ENCODE data around the gene GPN2.

GRCh38 chr1:26887125-26887524, 3.0 kb downstream of the GPN2 start:
- TF ChIP-seq, protein P1, sequence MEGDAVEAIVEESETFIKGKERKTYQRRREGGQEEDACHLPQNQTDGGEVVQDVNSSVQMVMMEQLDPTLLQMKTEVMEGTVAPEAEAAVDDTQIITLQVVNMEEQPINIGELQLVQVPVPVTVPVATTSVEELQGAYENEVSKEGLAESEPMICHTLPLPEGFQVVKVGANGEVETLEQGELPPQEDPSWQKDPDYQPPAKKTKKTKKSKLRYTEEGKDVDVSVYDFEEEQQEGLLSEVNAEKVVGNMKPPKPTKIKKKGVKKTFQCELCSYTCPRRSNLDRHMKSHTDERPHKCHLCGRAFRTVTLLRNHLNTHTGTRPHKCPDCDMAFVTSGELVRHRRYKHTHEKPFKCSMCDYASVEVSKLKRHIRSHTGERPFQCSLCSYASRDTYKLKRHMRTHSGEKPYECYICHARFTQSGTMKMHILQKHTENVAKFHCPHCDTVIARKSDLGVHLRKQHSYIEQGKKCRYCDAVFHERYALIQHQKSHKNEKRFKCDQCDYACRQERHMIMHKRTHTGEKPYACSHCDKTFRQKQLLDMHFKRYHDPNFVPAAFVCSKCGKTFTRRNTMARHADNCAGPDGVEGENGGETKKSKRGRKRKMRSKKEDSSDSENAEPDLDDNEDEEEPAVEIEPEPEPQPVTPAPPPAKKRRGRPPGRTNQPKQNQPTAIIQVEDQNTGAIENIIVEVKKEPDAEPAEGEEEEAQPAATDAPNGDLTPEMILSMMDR (IDR thresholded peaks at IDR 0.05) = peak; percentile 53
- TF ChIP-seq EZH2phosphoT487 (IDR thresholded peaks at IDR 0.05) (no peak), EZH2 (IDR thresholded peaks at IDR 0.05) (no peak)

Data from neural progenitor cell (in vitro differentiated cells).